AG09319 (cell line): ENCODE results near the gene GTF3C1.
A peak's percentile ranks its signal among the peaks of the same experiment; 100 is the strongest.

ENCODE experiments used
- DNase-seq: peaks from one replicate; pipeline ENCODE4 v3.0.0-alpha.2; 2010; ENCODE audit warnings: low read depth; ENCODE audit errors: extremely low read depth
- TF ChIP-seq, protein P1 (sequence below): IDR thresholded peaks from 2 replicates; pipeline ENCODE4 v1.5.1; 2011; ENCODE audit warnings: low read depth, mild to moderate bottlenecking, inconsistent platforms, low read length, moderate library complexity

Gene GTF3C1

GRCh38 chr16:27549464-27549745 lies 308 bp downstream of the GTF3C1 start:
- TF ChIP-seq, protein P1, sequence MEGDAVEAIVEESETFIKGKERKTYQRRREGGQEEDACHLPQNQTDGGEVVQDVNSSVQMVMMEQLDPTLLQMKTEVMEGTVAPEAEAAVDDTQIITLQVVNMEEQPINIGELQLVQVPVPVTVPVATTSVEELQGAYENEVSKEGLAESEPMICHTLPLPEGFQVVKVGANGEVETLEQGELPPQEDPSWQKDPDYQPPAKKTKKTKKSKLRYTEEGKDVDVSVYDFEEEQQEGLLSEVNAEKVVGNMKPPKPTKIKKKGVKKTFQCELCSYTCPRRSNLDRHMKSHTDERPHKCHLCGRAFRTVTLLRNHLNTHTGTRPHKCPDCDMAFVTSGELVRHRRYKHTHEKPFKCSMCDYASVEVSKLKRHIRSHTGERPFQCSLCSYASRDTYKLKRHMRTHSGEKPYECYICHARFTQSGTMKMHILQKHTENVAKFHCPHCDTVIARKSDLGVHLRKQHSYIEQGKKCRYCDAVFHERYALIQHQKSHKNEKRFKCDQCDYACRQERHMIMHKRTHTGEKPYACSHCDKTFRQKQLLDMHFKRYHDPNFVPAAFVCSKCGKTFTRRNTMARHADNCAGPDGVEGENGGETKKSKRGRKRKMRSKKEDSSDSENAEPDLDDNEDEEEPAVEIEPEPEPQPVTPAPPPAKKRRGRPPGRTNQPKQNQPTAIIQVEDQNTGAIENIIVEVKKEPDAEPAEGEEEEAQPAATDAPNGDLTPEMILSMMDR = no peak
- DNase-seq = no peak

DNA sequence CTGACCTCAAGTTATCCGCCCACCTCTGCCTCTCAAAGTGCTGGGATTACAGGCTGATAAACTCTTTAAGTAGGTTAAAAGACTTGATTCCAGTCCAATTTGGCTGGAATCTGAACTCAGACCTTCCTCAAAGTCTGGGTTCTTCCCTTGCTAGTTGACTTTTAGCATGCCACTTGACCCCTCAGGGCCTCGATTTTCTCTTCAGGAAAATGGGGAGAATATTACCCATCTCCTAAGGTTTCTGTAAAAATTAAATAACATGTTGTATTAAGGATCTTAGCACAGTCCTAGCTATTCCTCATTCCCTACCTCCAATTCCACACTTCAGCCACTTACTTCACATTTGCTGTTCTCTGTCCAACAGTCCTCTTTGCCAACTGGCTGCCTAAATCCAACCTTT lies 1.9 kb downstream of the GTF3C1 start:
- DNase-seq = no peak
- TF ChIP-seq, protein P1 = no peak

- TF ChIP-seq, protein P1 = no peak
- DNase-seq = peak; percentile 39
These were observed 2.6 kb downstream of the GTF3C1 start for GRCh38 chr16:27547134-27547533.

DNA sequence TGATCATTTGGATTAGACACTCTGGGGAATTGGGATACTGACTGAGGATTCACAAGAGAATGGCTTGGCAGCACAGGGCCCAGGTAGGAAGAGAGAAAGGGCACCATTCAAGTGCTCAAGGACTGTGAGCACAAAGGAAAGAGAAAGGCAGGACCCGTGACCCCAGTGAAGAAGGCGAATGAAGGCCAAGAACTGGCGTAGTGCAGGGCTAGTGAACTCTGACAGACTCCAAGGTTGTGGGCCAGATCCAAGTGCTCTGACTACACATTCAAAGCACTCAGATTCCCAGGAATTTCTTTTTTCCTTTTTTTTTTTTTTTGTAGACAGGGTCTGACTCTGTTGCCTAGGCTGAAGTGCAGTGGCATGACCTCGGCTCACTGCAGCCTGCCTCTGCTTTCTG lies 5.0 kb downstream of the GTF3C1 start:
- no peak for DNase-seq
- TF ChIP-seq, protein P1 = no peak

DNA sequence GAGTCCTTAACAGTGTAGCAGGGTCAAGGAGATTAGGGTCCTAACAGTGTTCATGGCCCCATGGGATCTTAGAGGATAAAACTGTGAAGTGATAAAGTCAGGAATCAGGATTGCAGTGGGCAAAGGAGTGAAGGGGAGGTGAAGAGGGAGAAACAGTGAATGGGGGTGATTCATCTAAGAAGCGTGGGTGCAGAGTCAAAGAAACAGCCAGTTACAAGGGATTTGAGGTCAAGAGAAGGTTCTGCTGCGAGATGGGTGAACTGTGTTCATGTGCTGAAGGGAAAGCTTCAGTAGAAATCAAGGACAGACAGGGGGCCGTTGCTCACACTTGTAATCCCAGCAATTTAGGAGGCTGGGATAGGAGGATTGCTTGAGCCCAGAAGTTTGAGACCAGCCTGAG lies 5.9 kb downstream of the GTF3C1 start:
- DNase-seq = no peak
- TF ChIP-seq, protein P1 = no peak

DNA sequence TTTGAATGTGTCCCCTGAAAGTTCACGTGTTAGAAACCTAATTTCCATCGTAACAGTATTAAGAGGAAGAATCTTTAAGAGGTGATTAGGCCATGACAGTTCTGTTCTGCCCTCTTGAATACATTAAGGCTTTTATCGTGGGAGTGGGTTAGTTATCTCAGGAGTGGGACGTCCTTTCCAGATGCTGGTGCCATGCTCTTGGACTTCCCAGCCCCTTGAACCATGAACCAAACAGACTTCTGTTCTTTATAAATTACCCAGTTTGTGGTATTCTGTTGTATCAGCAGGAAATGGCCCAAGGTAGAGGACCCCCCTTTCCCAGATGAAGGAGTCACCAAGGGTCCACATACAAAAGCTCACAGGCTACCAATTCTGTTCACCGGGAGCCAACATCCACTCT lies 10.1 kb downstream of the GTF3C1 start:
- DNase-seq = no peak
- TF ChIP-seq, protein P1 = no peak

DNA sequence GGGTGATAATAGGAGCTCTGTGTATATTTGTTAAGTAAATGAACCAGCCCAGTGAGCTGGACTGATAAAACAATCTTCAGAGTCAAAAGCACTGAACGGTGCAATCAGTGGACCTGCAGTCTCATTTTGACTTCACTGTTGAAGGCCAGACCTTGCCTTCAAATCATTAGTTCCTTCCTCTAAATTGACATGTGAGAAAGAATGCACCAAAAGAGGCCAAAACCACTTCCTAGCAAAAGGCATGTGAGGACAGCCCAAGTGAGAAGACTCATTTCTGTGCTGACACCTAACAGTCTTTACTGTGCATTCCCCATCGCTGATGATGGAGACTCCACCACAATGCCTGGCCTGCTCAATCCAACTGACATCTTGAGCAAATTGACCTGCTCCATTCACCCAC lies 10.6 kb downstream of the GTF3C1 start:
- TF ChIP-seq, protein P1 = no peak
- no peak for DNase-seq

DNA sequence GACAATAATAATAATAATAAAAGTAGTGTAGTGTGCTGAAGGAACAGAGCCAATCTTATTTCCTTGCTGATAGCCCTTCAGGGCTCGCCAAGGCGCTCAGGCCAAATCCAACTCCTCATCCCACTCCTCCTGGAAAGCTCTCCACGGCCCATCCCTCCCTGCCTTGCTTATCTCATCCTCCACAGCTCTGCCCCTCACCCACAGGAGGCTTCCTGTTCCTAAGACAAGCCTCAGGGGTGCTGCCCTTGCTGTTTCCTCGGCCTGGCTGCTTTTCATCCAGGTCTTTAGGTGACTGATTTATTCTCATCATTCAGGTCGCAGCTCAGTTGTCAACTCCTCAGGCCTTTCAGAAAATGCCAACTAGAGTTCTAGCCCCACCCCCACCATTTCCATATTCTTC lies 11.2 kb downstream of the GTF3C1 start:
- no peak for DNase-seq
- TF ChIP-seq, protein P1 = no peak
